CD8-positive, alpha-beta memory T cell (primary cell): Measurements from ENCODE around the gene UGT1A1. TPM values are rescaled to one million over a fixed set of nuclear protein-coding genes. Genes with fewer than 3 reads are reported as not detected.
"Not testable (repeated sequence)": the region's sequence is repeated elsewhere in the genome, so short reads cannot be mapped to it uniquely, and the experiment has no call there.

Source experiments
- CTCF ChIA-PET: fragments of 350-600 bp; sonication (Branson Sonifier 250); formaldehyde crosslinking; loops from one replicate; lab custom pipeline; 2021; ENCODE audit warnings: antibody characterized with exemption; lab: Charles Lee
- POLR2A ChIA-PET: fragments of 350-600 bp; sonication (Branson Sonifier 250); formaldehyde crosslinking; loops from one replicate; lab custom pipeline; 2021; ENCODE audit warnings: antibody characterized with exemption; lab: Charles Lee
- DNase-seq, 5 donors: peaks; one replicate each; pipeline versions ENCODE4 v3.0.0 to v3.0.0-alpha.2; 2020 to 2022; ENCODE audit warnings: mixed read lengths in 1 of 5
- H3K27ac ChIP-seq: one replicate; pipeline ENCODE4 v1.7.0; 2013; ENCODE audit warnings: low read depth, mild to moderate bottlenecking, low read length, moderate library complexity
- H3K27me3 ChIP-seq: 2 replicates; pipeline ENCODE4 v1.7.0; 2013; ENCODE audit warnings: low read length, mild to moderate bottlenecking; ENCODE audit not compliant: insufficient read depth, poor library complexity, severe bottlenecking
- H3K36me3 ChIP-seq: 2 replicates; pipeline ENCODE4 v1.7.0; 2013; ENCODE audit warnings: mild to moderate bottlenecking, low read length, moderate library complexity; ENCODE audit not compliant: insufficient read depth
- H3K4me1 ChIP-seq: 2 replicates; pipeline ENCODE4 v1.7.0; 2013; ENCODE audit warnings: mild to moderate bottlenecking, low read length, moderate library complexity; ENCODE audit not compliant: insufficient read depth
- H3K4me3 ChIP-seq: 2 replicates; pipeline ENCODE4 v1.7.0; 2013; ENCODE audit warnings: mild to moderate bottlenecking, low read length
- H3K9me3 ChIP-seq: 2 replicates; pipeline ENCODE4 v1.7.0; 2013; ENCODE audit warnings: mild to moderate bottlenecking, low read length
- H3K27ac Mint-ChIP-seq, 8 donors: one replicate each; pipeline ENCODE4 v1.8.0; 2020 to 2021; ENCODE audit warnings: mixed read lengths in 8 of 8, mild to moderate bottlenecking in 6 of 8, inconsistent platforms in 3 of 8, moderate library complexity in 3 of 8
- H3K27me3 Mint-ChIP-seq, 2 donors: one replicate each; pipeline ENCODE4 v1.8.0; 2020 to 2021; ENCODE audit warnings: mixed read lengths in 2 of 2, mild to moderate bottlenecking in 1 of 2, moderate library complexity in 1 of 2
- H3K36me3 Mint-ChIP-seq, 3 donors: one replicate each; pipeline ENCODE4 v1.8.0; 2020 to 2021; ENCODE audit warnings: mixed read lengths in 3 of 3, inconsistent platforms in 1 of 3, mild to moderate bottlenecking in 1 of 3
- H3K4me1 Mint-ChIP-seq, 3 donors: one replicate each; pipeline ENCODE4 v1.8.0; 2020 to 2021; ENCODE audit warnings: mixed read lengths in 3 of 3, inconsistent platforms in 1 of 3, mild to moderate bottlenecking in 1 of 3
- H3K4me3 Mint-ChIP-seq, 7 donors: one replicate each; pipeline ENCODE4 v1.8.0; 2020 to 2021; ENCODE audit warnings: mixed read lengths in 7 of 7, mild to moderate bottlenecking in 6 of 7, moderate library complexity in 4 of 7, inconsistent platforms in 2 of 7
- H3K9me3 Mint-ChIP-seq, 5 donors: one replicate each; pipeline ENCODE4 v1.8.0; 2020 to 2022; ENCODE audit warnings: mixed read lengths in 5 of 5, mild to moderate bottlenecking in 3 of 5, moderate library complexity in 2 of 5, inconsistent platforms in 1 of 5
- polyA plus RNA-seq: library from polyadenylated mRNA; unstranded; fragments of 300-500 nt; fragmentation: Illumina TruSeq; gene quantifications from one replicate; pipeline ENCODE4 v1.2.3, GENCODE V29; 2021
- total RNA-seq, 2 experiments: library from RNA; stranded (reverse); gene quantifications; one replicate each; pipeline ENCODE4 v1.2.3, GENCODE V29; 2021

UGT1A1 gene
- total and polyA plus RNA-seq, 3 experiments from 2014 or later: not detected

- POLR2A ChIA-PET, CTCF ChIA-PET, H3K4me3 Mint-ChIP-seq, H3K9me3 ChIP-seq, H3K27ac Mint-ChIP-seq, H3K27me3 ChIP-seq, H3K36me3 ChIP-seq, H3K36me3 Mint-ChIP-seq, DNase-seq, H3K27ac ChIP-seq, H3K4me3 ChIP-seq, H3K4me1 ChIP-seq, H3K4me1 Mint-ChIP-seq, H3K9me3 Mint-ChIP-seq: not testable (repeated sequence)
- H3K27me3 Mint-ChIP-seq: peaks cover 32 to 47% of the 10 kb centered on the region in 2 donors
Observed at GRCh38 chr2:233736868-233737653, 23.0 kb upstream of the UGT1A1 start.

- DNase-seq: no peak
- Mint-ChIP-seq H3K27me3 (peaks cover 21 to 48% of the 10 kb centered on the region in 2 donors), H3K27ac (no peak overlapping the region), H3K36me3 (peaks cover 0 to 4% (median 2%) of the 10 kb centered on the region in 3 donors), H3K9me3 (no peaks in the 10 kb centered on the region), H3K4me1 (no peaks in the 10 kb centered on the region), H3K4me3 (no peak overlapping the region)
- H3K36me3 ChIP-seq: no peaks in the 10 kb centered on the region
- no peaks in the 10 kb centered on the region for H3K4me1 ChIP-seq
- POLR2A ChIA-PET: no interaction called here
- H3K27me3 ChIP-seq: no peaks in the 10 kb centered on the region
- H3K4me3 ChIP-seq: no peak overlapping the region
- CTCF ChIA-PET: no interaction called here
- H3K27ac ChIP-seq: no peak overlapping the region
- H3K9me3 ChIP-seq: no peaks in the 10 kb centered on the region
Observed at GRCh38 chr2:233740870-233741269, 19.2 kb upstream of the UGT1A1 start.

- Mint-ChIP-seq H3K27ac (no peak overlapping the region), H3K27me3 (peaks cover 21 to 50% of the 10 kb centered on the region in 2 donors), H3K4me3 (no peak overlapping the region), H3K36me3 (no peaks in the 10 kb centered on the region), H3K4me1 (no peaks in the 10 kb centered on the region), H3K9me3 (no peaks in the 10 kb centered on the region)
- POLR2A ChIA-PET: no interaction called here
- Histone ChIP-seq H3K27me3 (no peaks in the 10 kb centered on the region), H3K4me3 (no peak overlapping the region), H3K27ac (no peak overlapping the region), H3K9me3 (no peaks in the 10 kb centered on the region), H3K4me1 (no peaks in the 10 kb centered on the region), H3K36me3 (no peaks in the 10 kb centered on the region)
- DNase-seq: no peak
- CTCF ChIA-PET: no interaction called here
Observed at GRCh38 chr2:233743464-233744259, 16.4 kb upstream of the UGT1A1 start.

GRCh38 chr2:233745073-233745755 lies 14.9 kb upstream of the UGT1A1 start:
- no peak overlapping the region for H3K4me3 Mint-ChIP-seq
- DNase-seq: no peak
- no peaks in the 10 kb centered on the region for H3K4me1 Mint-ChIP-seq
- no peaks in the 10 kb centered on the region for H3K9me3 ChIP-seq
- POLR2A ChIA-PET: no interaction called here
- no peak overlapping the region for H3K27ac Mint-ChIP-seq
- H3K27ac ChIP-seq: no peak overlapping the region
- H3K27me3 Mint-ChIP-seq: peaks cover 18 to 55% of the 10 kb centered on the region in 2 donors
- CTCF ChIA-PET: no interaction called here
- H3K4me3 ChIP-seq: no peak overlapping the region
- H3K9me3 Mint-ChIP-seq: peaks cover 0 to 5% (median 4%) of the 10 kb centered on the region in 5 donors
- no peaks in the 10 kb centered on the region for H3K36me3 ChIP-seq
- H3K4me1 ChIP-seq: no peaks in the 10 kb centered on the region
- no peaks in the 10 kb centered on the region for H3K27me3 ChIP-seq
- H3K36me3 Mint-ChIP-seq: no peaks in the 10 kb centered on the region

GRCh38 chr2:233745838-233746237 lies 14.2 kb upstream of the UGT1A1 start:
- H3K4me1 ChIP-seq, H3K9me3 Mint-ChIP-seq, H3K9me3 ChIP-seq, POLR2A ChIA-PET, H3K27ac ChIP-seq, H3K27ac Mint-ChIP-seq, H3K4me3 Mint-ChIP-seq, H3K36me3 ChIP-seq, H3K4me3 ChIP-seq, H3K4me1 Mint-ChIP-seq, H3K36me3 Mint-ChIP-seq, DNase-seq, CTCF ChIA-PET, H3K27me3 ChIP-seq: not testable (repeated sequence)
- H3K27me3 Mint-ChIP-seq: peaks cover 18 to 55% of the 10 kb centered on the region in 2 donors

GRCh38 chr2:233746475-233747282 lies 13.4 kb upstream of the UGT1A1 start:
- Mint-ChIP-seq H3K27me3 (peaks cover 11 to 59% of the 10 kb centered on the region in 2 donors), H3K27ac (no peak overlapping the region), H3K4me3 (no peak overlapping the region), H3K36me3 (peaks cover 0 to 8% (median 0%) of the 10 kb centered on the region in 3 donors), H3K9me3 (peaks cover 7 to 16% (median 12%) of the 10 kb centered on the region in 5 donors), H3K4me1 (no peaks in the 10 kb centered on the region)
- Histone ChIP-seq H3K4me1 (no peaks in the 10 kb centered on the region), H3K4me3 (no peak overlapping the region), H3K27ac (no peak overlapping the region), H3K27me3 (no peaks in the 10 kb centered on the region), H3K9me3 (no peaks in the 10 kb centered on the region), H3K36me3 (no peaks in the 10 kb centered on the region)
- CTCF ChIA-PET: no interaction called here
- DNase-seq: no peak
- POLR2A ChIA-PET: no interaction called here

GRCh38 chr2:233747283-233747544 lies 12.9 kb upstream of the UGT1A1 start:
- no peak for DNase-seq
- Mint-ChIP-seq H3K27ac (no peak overlapping the region), H3K9me3 (peaks cover 7 to 19% (median 12%) of the 10 kb centered on the region in 5 donors), H3K27me3 (peaks cover 11 to 59% of the 10 kb centered on the region in 2 donors), H3K36me3 (peaks cover 0 to 11% (median 0%) of the 10 kb centered on the region in 3 donors), H3K4me1 (no peaks in the 10 kb centered on the region), H3K4me3 (no peak overlapping the region)
- H3K27ac ChIP-seq: no peak overlapping the region
- H3K27me3 ChIP-seq: no peaks in the 10 kb centered on the region
- H3K9me3 ChIP-seq: no peaks in the 10 kb centered on the region
- POLR2A ChIA-PET: no interaction called here
- CTCF ChIA-PET: no interaction called here
- no peaks in the 10 kb centered on the region for H3K36me3 ChIP-seq
- H3K4me1 ChIP-seq: no peaks in the 10 kb centered on the region
- no peak overlapping the region for H3K4me3 ChIP-seq
